Heart left ventricle (tissue), 16 donors: ENCODE results near the gene ATRAID. TPM values are rescaled to one million over a fixed set of nuclear protein-coding genes. Genes with fewer than 3 reads are reported as not detected.

ENCODE experiments used
- ATAC-seq, 4 donors: fragments of 200-7000 bp; cut with Tn5 transposase; one replicate each; pipeline ENCODE4 v1.9.1; 2020 to 2022; ENCODE audit warnings: moderate library complexity in 4 of 4, mild to moderate bottlenecking in 3 of 4, moderate number of reproducible peaks in 1 of 4
- DNase-seq, 5 donors: peaks; one replicate each; pipeline ENCODE4 v3.0.0-alpha.2; 2020
- H3K27ac ChIP-seq, 12 donors: fragments of 200-600 bp; sonication (generic) in 4 of 12; one replicate each; pipeline versions ENCODE4 v1.5.0 to v1.8.0; 2016 to 2022; ENCODE audit warnings: mild to moderate bottlenecking in 2 of 12
- H3K27me3 ChIP-seq, 9 donors: fragments of 200-600 bp; sonication (generic) in 2 of 9; one replicate each; pipeline versions ENCODE4 v1.5.1 to v1.8.0; 2016 to 2022; ENCODE audit warnings: mild to moderate bottlenecking in 3 of 9
- H3K36me3 ChIP-seq, 9 donors: fragments of 200-600 bp; sonication (generic) in 2 of 9; one replicate each; pipeline versions ENCODE4 v1.5.0 to v1.8.0; 2018 to 2022; ENCODE audit warnings: mild to moderate bottlenecking in 2 of 9
- H3K4me1 ChIP-seq, 12 donors: fragments of 200-600 bp; sonication (generic) in 4 of 12; one replicate each; pipeline versions ENCODE4 v1.5.0 to v1.8.0; 2016 to 2022; ENCODE audit warnings: mild to moderate bottlenecking in 3 of 12
- H3K4me3 ChIP-seq, 12 donors: fragments of 200-600 bp; sonication (generic) in 4 of 12; one replicate each; pipeline versions ENCODE4 v1.5.0 to v1.8.0; 2017 to 2022; ENCODE audit warnings: mild to moderate bottlenecking in 9 of 12, moderate library complexity in 4 of 12
- H3K9me3 ChIP-seq, 12 donors: fragments of 200-600 bp; sonication (generic) in 4 of 12; one replicate each; pipeline versions ENCODE4 v1.5.0 to v1.8.0; 2016 to 2022; ENCODE audit warnings: mild to moderate bottlenecking in 1 of 12
- CTCF ChIP-seq, 12 donors: fragments of 200-600 bp; sonication (generic) in 4 of 12; IDR thresholded peaks; one replicate each; pipeline versions ENCODE4 v1.5.0 to v1.8.0; 2018 to 2022; ENCODE audit warnings: antibody characterized with exemption in 12 of 12, mild to moderate bottlenecking in 5 of 12
- POLR2A ChIP-seq, 2 donors: fragments of 450-650 bp; IDR thresholded peaks; one replicate each; pipeline ENCODE4 v1.6.1; 2017; ENCODE audit warnings: antibody characterized with exemption in 2 of 2, mild to moderate bottlenecking in 2 of 2, moderate library complexity in 2 of 2
- WGBS, 4 donors: extraction: QIAGEN DNeasy Blood & Tissue Kit in 2 of 4; methylation state at CpG; one replicate each; pipeline versions ENCODE4 v1.1.5 to v1.1.7; 2013 to 2018; 5-methylcytosine and 5-hydroxymethylcytosine counted together
- intact Hi-C, 10 donors: fragments of 100-400 bp; cut with DNase I; formaldehyde crosslinking; loops; one replicate each; pipeline versions ENCODE4 v1.11.1 to v1.14.2; 2022
- long read RNA-seq, 3 donors: library from polyadenylated mRNA; unstranded; transcript quantifications; one replicate each; pipeline ENCODE4 v2.0.0, GENCODE V29; 2020 to 2021
- polyA plus RNA-seq, 2 donors: library from polyadenylated mRNA; stranded (reverse); fragments of 200-250 nt; gene quantifications; one replicate each; pipeline ENCODE4 v1.2.3, GENCODE V29; 2013
- total RNA-seq, 9 donors: library from RNA; depleted of rRNA in 2 of 9; stranded (reverse); fragments of >200 nt in 2 of 9; fragmentation: NEBNext Ultra II Directional in 3 of 9; extraction: Animal tissue kit (Norgen Biotek cat#: 25700) in 3 of 9; gene quantifications; one replicate each; pipeline versions ENCODE4 v1.1.0 to v1.2.4, GENCODE V29; 2016 to 2023
- donor health status: ischemic (EF 13 %, LVEDD 7.1; RV severe dilation, severe dysfunction).
- donor health status: healthy with polysubstance abuse.
- donor health status: DM: no; HTN: yes; CAD: no.
- donor health status: DM: no; HTN: no; CAD: no.
- donor health status: ischemic (EF 25% LVEDD 6.9; RV normal size, moderate dysfunction).
- donor health status: ischemic (EF 25% LVEDD 5.7; RV mildly dilated, moderate dysfunction).
- donor health status: healthy.
- donor health status: DM: yes; HTN: yes; CAD: no.
- donor health status: ischemic (EF 35%, LVEDD 5.7; RV mildly dilated, moderate dysfunction).
- donor health status: nonischemic (EF 11% LVEDD 7.7; RV severe dilation, severe dysfunction).
- donor health status: DM: yes; HTN: yes; CAD: no.
- donor health status: PGD.
- donor health status: ischemic (EF 29% LVEDD 5.4; RV normal size, mild dysfunction).
- donor health status: nonischemic (EF 23%, LVEDD 6.1; RV moderate dilation, normal function).

Gene ATRAID
- total RNA-seq: 100 to 1,000 TPM in 8 of 9 donors, 10 to 100 TPM in 1; 96.9 to 210 (median 144) TPM
- 100 to 1,000 TPM; 126 to 195 TPM for polyA plus RNA-seq
- long read RNA-seq, donor 1, transcript ATRAID-202 (7 exons, 1,059 nt): minor isoform, 44 of 121 reads
- long read RNA-seq, donor 1, transcript ATRAID-201 (7 exons, 1,240 nt): major isoform, 70 of 121 reads
- long read RNA-seq, donor 1, partial matches to known transcripts: 5 of 121 reads
- long read RNA-seq, donor 1, other reads (novel, unspliced or antisense): 2 of 121 reads
- long read RNA-seq, donor 2, transcript ATRAID-201 (7 exons, 1,240 nt): major isoform, 92 of 144 reads
- long read RNA-seq, donor 2, transcript ATRAID-202 (7 exons, 1,059 nt): minor isoform, 44 of 144 reads
- long read RNA-seq, donor 2, partial matches to known transcripts: 1 of 144 reads
- long read RNA-seq, donor 2, other reads (novel, unspliced or antisense): 6 of 144 reads
- long read RNA-seq, donor 3, transcript ATRAID-201 (7 exons, 1,240 nt): major isoform, 54 of 74 reads
- long read RNA-seq, donor 3, transcript ATRAID-202 (7 exons, 1,059 nt): minor isoform, 15 of 74 reads
- long read RNA-seq, donor 3, partial matches to known transcripts: 3 of 74 reads
- long read RNA-seq, donor 3, other reads (novel, unspliced or antisense): 1 of 74 reads

- no peaks in the 10 kb centered on the region for H3K9me3 ChIP-seq
- peaks cover 4 to 26% (median 18%) of the 10 kb centered on the region in 12 donors for H3K4me1 ChIP-seq
- peak within 1 kb of the TSS; percentile 63 to 97 (median 80) for H3K4me3 ChIP-seq
- H3K36me3 ChIP-seq: peaks cover 0 to 54% (median 42%) of the 10 kb centered on the region in 9 donors
- ATAC-seq (peak; percentile 95 to 98 (median 98)), DNase-seq (peak; percentile 89 to 94 (median 91))
- no peaks in the 10 kb centered on the region for H3K27me3 ChIP-seq
- no peak for TF ChIP-seq CTCF (IDR thresholded peaks at IDR 0.05)
- peak in 1 of 2 donors; percentile 84 for TF ChIP-seq POLR2A (IDR thresholded peaks at IDR 0.05)
- intact Hi-C loops: loop anchor here in 5 of 10 donors (1.0 to 5.0 kb wide), 6 partner anchors 77 to 420 kb away; partner anchors contain the start of genes PREB (in 4 of the 5), NRBP1 (in 1 of the 5) and TMEM214 (in 1 of the 5)
- WGBS, 4 donors: 0 to 1% (median 0%) methylated on average over 22 to 73 of the region's 73 CpGs
- peak within 1 kb of the TSS; percentile 93 to 100 (median 98) for H3K27ac ChIP-seq
Observed at GRCh38 chr2:27211943-27212625, at the start of gene ATRAID, which contains the start of gene SLC5A6. ATRAID (plus strand) TSS chr2:27212041; CDS start chr2:27212369, 328 bp downstream. SLC5A6 (minus strand) TSS chr2:27212268; CDS start chr2:27207650, 4,618 bp downstream.

- TF ChIP-seq CTCF (IDR thresholded peaks at IDR 0.05): no peak
- TF ChIP-seq POLR2A (IDR thresholded peaks at IDR 0.05): no peak
- WGBS, 4 donors: 80 to 88% (median 83%) methylated on average over 15 of the region's 15 CpGs
- intact Hi-C loops: no loop called here
- Histone ChIP-seq H3K4me3 (no peak overlapping the region), H3K9me3 (no peaks in the 10 kb centered on the region), H3K27ac (no peak overlapping the region), H3K36me3 (no peaks in the 10 kb centered on the region), H3K27me3 (peaks cover 0 to 8% (median 0%) of the 10 kb centered on the region in 9 donors), H3K4me1 (no peaks in the 10 kb centered on the region)
- no peak for ATAC-seq
- no peak for DNase-seq
Observed at GRCh38 chr2:27162151-27163121, 49.4 kb upstream of the ATRAID start.

- Histone ChIP-seq H3K9me3 (no peaks in the 10 kb centered on the region), H3K36me3 (no peaks in the 10 kb centered on the region), H3K4me1 (peaks cover 0 to 3% (median 0%) of the 10 kb centered on the region in 12 donors), H3K4me3 (no peak overlapping the region), H3K27me3 (peaks cover 0 to 3% (median 0%) of the 10 kb centered on the region in 9 donors), H3K27ac (no peak overlapping the region)
- intact Hi-C loops: no loop called here
- TF ChIP-seq CTCF (IDR thresholded peaks at IDR 0.05): no peak
- TF ChIP-seq POLR2A (IDR thresholded peaks at IDR 0.05): no peak
- ATAC-seq: no peak
- WGBS, 4 donors: 82 to 87% (median 83%) methylated on average over 8 of the region's 8 CpGs
- no peak for DNase-seq
Observed at GRCh38 chr2:27164960-27165763, 46.7 kb upstream of the ATRAID start.
